ENCODE measurements around the gene RALGPS1. TPM values are rescaled to one million over a fixed set of nuclear protein-coding genes. Genes with fewer than 3 reads are reported as not detected.

Gene RALGPS1
- total and polyA plus RNA-seq, 2 donors (not counting 1 experiment from before 2014, with no cell fraction given) = 2.0 to 5.9 TPM

GRCh38 chr9:127140181-127140580 is 225.6 kb downstream of the RALGPS1 start:
- H3K9ac ChIP-seq (ENCODE audit: insufficient read depth, low read length) = no peak overlapping the region
- TF ChIP-seq CTCF (conservative IDR thresholded peaks at IDR 0.05 in 1 of 2, IDR thresholded peaks at IDR 0.05 in 1 of 2; ENCODE audit: low read depth in 1 of 2, low read length in 2 of 2) (no peak), EZH2 (IDR thresholded peaks at IDR 0.05; ENCODE audit: low read length, missing control alignments) (no peak)
- H3K27ac ChIP-seq (ENCODE audit: insufficient read depth, low read length) = no peak overlapping the region
- H3K4me2 ChIP-seq (ENCODE audit: extremely low read depth, insufficient read depth, low read length) = no peak overlapping the region
- H3K79me2 ChIP-seq (ENCODE audit: control insufficient read depth, insufficient read depth, low read length) = no peaks in the 10 kb centered on the region
- no peak overlapping the region for H2AFZ ChIP-seq (ENCODE audit: low read length)
- H4K20me1 ChIP-seq (ENCODE audit: control insufficient read depth, extremely low read depth, insufficient read depth, low read length) = no peaks in the 10 kb centered on the region
- no peaks in the 10 kb centered on the region for H3K9me3 ChIP-seq (ENCODE audit: control insufficient read depth, insufficient read depth, low read depth, low read length)
- peaks cover under 1% of the 10 kb centered on the region for H3K4me1 ChIP-seq (ENCODE audit: control insufficient read depth, extremely low read depth, insufficient read depth, low read length)
- H3K4me3 ChIP-seq (replicated peaks in 1 of 4; ENCODE audit: control extremely low read depth in 1 of 4, insufficient read depth in 1 of 4, low read depth in 3 of 4, low read length in 4 of 4) = no peak overlapping the region
- H3K36me3 ChIP-seq (ENCODE audit: control insufficient read depth, insufficient read depth, low read length) = no peaks in the 10 kb centered on the region
- no peak for DNase-seq (ENCODE audit: low read depth in 2 of 2)
- no peaks in the 10 kb centered on the region for H3K27me3 ChIP-seq (ENCODE audit: control insufficient read depth, insufficient read depth, low read length)

- DNase-seq (ENCODE audit: low read depth in 2 of 2) = no peak
- H3K36me3 ChIP-seq (ENCODE audit: control insufficient read depth, insufficient read depth, low read length) = no peaks in the 10 kb centered on the region
- no peak overlapping the region for H2AFZ ChIP-seq (ENCODE audit: low read length)
- no peak overlapping the region for H3K27ac ChIP-seq (ENCODE audit: insufficient read depth, low read length)
- no peak overlapping the region for H3K4me3 ChIP-seq (replicated peaks in 1 of 4; ENCODE audit: control extremely low read depth in 1 of 4, insufficient read depth in 1 of 4, low read depth in 3 of 4, low read length in 4 of 4)
- no peak for TF ChIP-seq EZH2 (IDR thresholded peaks at IDR 0.05; ENCODE audit: low read length, missing control alignments)
- TF ChIP-seq CTCF (conservative IDR thresholded peaks at IDR 0.05 in 1 of 2, IDR thresholded peaks at IDR 0.05 in 1 of 2; ENCODE audit: low read depth in 1 of 2, low read length in 2 of 2) = no peak
- no peaks in the 10 kb centered on the region for H3K4me1 ChIP-seq (ENCODE audit: control insufficient read depth, extremely low read depth, insufficient read depth, low read length)
- H3K79me2 ChIP-seq (ENCODE audit: control insufficient read depth, insufficient read depth, low read length) = no peaks in the 10 kb centered on the region
- H3K9me3 ChIP-seq (ENCODE audit: control insufficient read depth, insufficient read depth, low read depth, low read length) = no peaks in the 10 kb centered on the region
- no peaks in the 10 kb centered on the region for H4K20me1 ChIP-seq (ENCODE audit: control insufficient read depth, extremely low read depth, insufficient read depth, low read length)
- H3K9ac ChIP-seq (ENCODE audit: insufficient read depth, low read length) = no peak overlapping the region
- H3K27me3 ChIP-seq (ENCODE audit: control insufficient read depth, insufficient read depth, low read length) = no peaks in the 10 kb centered on the region
- H3K4me2 ChIP-seq (ENCODE audit: extremely low read depth, insufficient read depth, low read length) = no peak overlapping the region
Observed at GRCh38 chr9:127140842-127141675, 226.5 kb downstream of the RALGPS1 start.

- H4K20me1 ChIP-seq (ENCODE audit: control insufficient read depth, extremely low read depth, insufficient read depth, low read length) = no peaks in the 10 kb centered on the region
- H2AFZ ChIP-seq (ENCODE audit: low read length) = no peak overlapping the region
- H3K4me3 ChIP-seq (replicated peaks in 1 of 4; ENCODE audit: control extremely low read depth in 1 of 4, insufficient read depth in 1 of 4, low read depth in 3 of 4, low read length in 4 of 4) = no peak overlapping the region
- no peaks in the 10 kb centered on the region for H3K9me3 ChIP-seq (ENCODE audit: control insufficient read depth, insufficient read depth, low read depth, low read length)
- TF ChIP-seq CTCF (conservative IDR thresholded peaks at IDR 0.05 in 1 of 2, IDR thresholded peaks at IDR 0.05 in 1 of 2; ENCODE audit: low read depth in 1 of 2, low read length in 2 of 2) (no peak), EZH2 (IDR thresholded peaks at IDR 0.05; ENCODE audit: low read length, missing control alignments) (no peak)
- no peaks in the 10 kb centered on the region for H3K27me3 ChIP-seq (ENCODE audit: control insufficient read depth, insufficient read depth, low read length)
- H3K79me2 ChIP-seq (ENCODE audit: control insufficient read depth, insufficient read depth, low read length) = no peaks in the 10 kb centered on the region
- no peaks in the 10 kb centered on the region for H3K4me1 ChIP-seq (ENCODE audit: control insufficient read depth, extremely low read depth, insufficient read depth, low read length)
- no peak overlapping the region for H3K4me2 ChIP-seq (ENCODE audit: extremely low read depth, insufficient read depth, low read length)
- no peak overlapping the region for H3K9ac ChIP-seq (ENCODE audit: insufficient read depth, low read length)
- H3K27ac ChIP-seq (ENCODE audit: insufficient read depth, low read length) = no peak overlapping the region
- DNase-seq (ENCODE audit: low read depth in 2 of 2) = no peak
- no peaks in the 10 kb centered on the region for H3K36me3 ChIP-seq (ENCODE audit: control insufficient read depth, insufficient read depth, low read length)
Observed at GRCh38 chr9:127142291-127142690, 227.7 kb downstream of the RALGPS1 start.

Measured in fibroblast of lung (primary cell).